ENCODE results near the gene AQP7.

- TF ChIP-seq EZH2phosphoT487 (IDR thresholded peaks at IDR 0.05; ENCODE audit: low read length): no peak
- no peak for TF ChIP-seq EZH2 (optimal IDR thresholded peaks at IDR 0.05; ENCODE audit: low read depth, low read length)
- no peak for TF ChIP-seq CTCF (IDR thresholded peaks at IDR 0.05; ENCODE audit: low read length)
These were observed 25.2 kb downstream of the AQP7 start for GRCh38 chr9:33377089-33377715.
